SH-SY5Y (cell line): ENCODE results near the gene CSMD2.

Source experiments
- GATA2 ChIP-seq: IDR thresholded peaks from 2 replicates; pipeline ENCODE4 v1.6.1; 2011; ENCODE audit warnings: mild to moderate bottlenecking, low read depth, low read length
- GATA3 ChIP-seq: IDR thresholded peaks from 2 replicates; pipeline ENCODE4 v1.6.1; 2011; ENCODE audit warnings: low read depth, mild to moderate bottlenecking, low read length, moderate library complexity

GRCh38 chr1:33670567-33670966 lies 494.5 kb downstream of the CSMD2 start:
- TF ChIP-seq GATA3 = no peak
- no peak for TF ChIP-seq GATA2
